Measurements from ENCODE around the gene DCPS. TPM values are rescaled to one million over a fixed set of nuclear protein-coding genes. Genes with fewer than 3 reads are reported as not detected.

Gene DCPS
- total and polyA plus RNA-seq, 8 donors = 1.8 to 60.3 (median 12.6) TPM

DNA sequence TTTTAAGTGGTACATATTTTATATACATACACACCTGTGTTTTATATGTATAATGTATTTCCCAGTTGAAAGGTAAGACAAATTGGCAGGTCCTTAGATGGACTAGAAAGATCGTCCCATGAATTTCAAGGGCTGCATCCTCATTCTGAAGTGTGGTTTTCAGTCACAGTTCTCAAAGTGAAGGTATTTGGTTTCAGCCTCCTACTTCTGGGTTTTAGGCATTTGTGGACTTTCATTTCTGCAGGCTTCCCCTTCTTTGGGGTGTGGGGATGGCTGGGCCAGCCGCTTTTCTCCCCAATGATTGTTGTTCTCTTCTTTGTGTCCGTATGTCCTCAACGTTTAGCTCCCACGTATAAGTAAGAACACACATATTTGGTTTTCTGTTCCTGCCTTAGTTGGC lies 10.0 kb downstream of the DCPS start:
- no peak overlapping the region for H3K4me3 ChIP-seq
- H3K4me1 ChIP-seq = peaks cover 17 to 56% (median 27%) of the 10 kb centered on the region in 4 donors
- no peak overlapping the region for H3K27ac ChIP-seq
- TF ChIP-seq EP300 (IDR thresholded peaks at IDR 0.05) = no peak
- TF ChIP-seq, protein P1, sequence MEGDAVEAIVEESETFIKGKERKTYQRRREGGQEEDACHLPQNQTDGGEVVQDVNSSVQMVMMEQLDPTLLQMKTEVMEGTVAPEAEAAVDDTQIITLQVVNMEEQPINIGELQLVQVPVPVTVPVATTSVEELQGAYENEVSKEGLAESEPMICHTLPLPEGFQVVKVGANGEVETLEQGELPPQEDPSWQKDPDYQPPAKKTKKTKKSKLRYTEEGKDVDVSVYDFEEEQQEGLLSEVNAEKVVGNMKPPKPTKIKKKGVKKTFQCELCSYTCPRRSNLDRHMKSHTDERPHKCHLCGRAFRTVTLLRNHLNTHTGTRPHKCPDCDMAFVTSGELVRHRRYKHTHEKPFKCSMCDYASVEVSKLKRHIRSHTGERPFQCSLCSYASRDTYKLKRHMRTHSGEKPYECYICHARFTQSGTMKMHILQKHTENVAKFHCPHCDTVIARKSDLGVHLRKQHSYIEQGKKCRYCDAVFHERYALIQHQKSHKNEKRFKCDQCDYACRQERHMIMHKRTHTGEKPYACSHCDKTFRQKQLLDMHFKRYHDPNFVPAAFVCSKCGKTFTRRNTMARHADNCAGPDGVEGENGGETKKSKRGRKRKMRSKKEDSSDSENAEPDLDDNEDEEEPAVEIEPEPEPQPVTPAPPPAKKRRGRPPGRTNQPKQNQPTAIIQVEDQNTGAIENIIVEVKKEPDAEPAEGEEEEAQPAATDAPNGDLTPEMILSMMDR (IDR thresholded peaks at IDR 0.05) = no peak
- no peak for TF ChIP-seq POLR2AphosphoS5 (IDR thresholded peaks at IDR 0.05)
- no peak for TF ChIP-seq POLR2A (IDR thresholded peaks at IDR 0.05)
- peaks cover 0 to 30% (median 23%) of the 10 kb centered on the region in 4 donors for H3K36me3 ChIP-seq
- H3K27me3 ChIP-seq = no peaks in the 10 kb centered on the region
- DNase-seq = no peak
- no peaks in the 10 kb centered on the region for H3K9me3 ChIP-seq
- intact Hi-C loops (cut with DNase I; ENCODE audit: low total_unique reads) = loop anchor here (5.0 to 10.0 kb wide), 2 partner anchors 101 to 163 kb away; no protein-coding TSS in a partner anchor
- 89 to 97% (median 91%) methylated on average over 5 of the region's 5 CpGs for WGBS, 5 donors

DNA sequence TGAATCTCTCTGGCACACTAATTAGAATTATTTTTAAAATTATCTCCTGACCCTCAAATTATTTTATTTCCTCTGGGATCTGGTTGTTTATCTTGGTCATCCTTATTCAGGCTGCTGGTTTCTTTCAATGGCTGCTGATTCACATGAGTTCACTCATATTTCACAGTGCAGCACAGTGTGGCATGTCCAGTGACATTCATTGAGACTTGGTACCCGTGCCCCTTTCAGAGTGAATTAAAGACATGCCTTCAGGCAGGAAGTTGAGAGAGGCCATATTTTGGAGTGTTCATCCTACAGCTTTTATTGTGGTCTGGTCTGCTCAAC lies 13.5 kb downstream of the DCPS start:
- 42 to 70% (median 55%) methylated on average over 1 of the region's 1 CpG for WGBS, 5 donors
- DNase-seq = no peak
- peak overlapping the region; percentile 7 to 81 (median 77) for H3K27ac ChIP-seq
- H3K9me3 ChIP-seq = no peaks in the 10 kb centered on the region
- H3K4me1 ChIP-seq = peaks cover 5 to 39% (median 24%) of the 10 kb centered on the region in 4 donors
- intact Hi-C loops (cut with DNase I; ENCODE audit: low total_unique reads) = loop anchor here (10.0 kb wide), 1 partner anchor 97 kb away; no protein-coding TSS in a partner anchor
- peaks cover 0 to 15% (median 9%) of the 10 kb centered on the region in 4 donors for H3K36me3 ChIP-seq
- TF ChIP-seq POLR2A (IDR thresholded peaks at IDR 0.05) (no peak), EP300 (IDR thresholded peaks at IDR 0.05) (no peak)
- H3K27me3 ChIP-seq = no peaks in the 10 kb centered on the region
- no peak overlapping the region for H3K4me3 ChIP-seq

DNA sequence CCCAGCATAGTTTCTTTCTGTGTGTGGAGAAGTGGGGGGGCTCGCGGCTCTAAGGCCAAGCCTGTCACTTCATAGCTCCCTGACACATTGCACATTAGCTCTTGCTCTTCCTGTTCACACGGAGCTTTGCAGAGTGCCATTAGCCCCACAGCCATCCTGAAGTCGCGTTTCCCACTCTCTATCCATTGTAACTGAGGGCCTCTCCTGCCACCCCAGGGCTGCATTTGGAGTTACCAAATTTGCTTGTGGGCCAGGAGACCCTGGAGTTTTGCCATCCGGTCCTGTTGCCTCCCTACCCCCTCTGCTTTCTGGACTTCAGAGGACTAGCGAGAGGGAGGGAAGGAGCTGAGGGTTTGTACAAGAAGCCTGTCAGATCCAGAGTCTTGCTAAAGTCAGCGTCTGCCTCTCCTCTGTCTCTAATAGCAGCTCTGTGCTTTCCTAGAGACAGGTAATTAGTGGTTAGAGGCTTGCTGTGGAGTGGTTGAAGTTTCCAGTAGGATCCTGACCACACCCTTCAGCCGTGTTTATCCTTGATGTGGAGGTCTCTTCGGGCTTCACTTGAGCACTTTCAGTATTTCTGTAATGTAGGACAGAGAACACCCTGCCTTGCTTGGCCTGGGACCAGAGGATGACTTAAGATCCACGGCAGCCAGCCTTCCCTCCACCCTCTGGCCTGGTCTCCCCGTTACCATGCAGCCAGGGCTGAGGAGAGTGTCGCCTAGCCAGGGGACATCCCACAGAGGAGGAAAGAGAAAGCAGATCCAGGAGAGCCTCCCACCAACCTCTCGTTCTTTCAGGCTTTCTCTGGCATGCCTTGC lies 14.1 kb downstream of the DCPS start:
- H3K9me3 ChIP-seq = no peaks in the 10 kb centered on the region
- peak overlapping the region in 3 of 4 donors; percentile 11 to 16 (median 15) for H3K4me3 ChIP-seq
- TF ChIP-seq EP300 (IDR thresholded peaks at IDR 0.05) = no peak
- TF ChIP-seq, protein P1 (IDR thresholded peaks at IDR 0.05) = no peak
- no peak for TF ChIP-seq POLR2AphosphoS5 (IDR thresholded peaks at IDR 0.05)
- TF ChIP-seq POLR2A (IDR thresholded peaks at IDR 0.05) = no peak
- peaks cover 5 to 33% (median 24%) of the 10 kb centered on the region in 4 donors for H3K4me1 ChIP-seq
- WGBS, 5 donors = 40 to 58% (median 49%) methylated on average over 12 to 14 of the region's 14 CpGs
- intact Hi-C loops (cut with DNase I; ENCODE audit: low total_unique reads) = loop anchor here (10.0 kb wide), 1 partner anchor 97 kb away; no protein-coding TSS in a partner anchor
- H3K27me3 ChIP-seq = no peaks in the 10 kb centered on the region
- peak in 1 of 2 donors; percentile 85 for DNase-seq
- H3K36me3 ChIP-seq = peaks cover 0 to 12% (median 9%) of the 10 kb centered on the region in 4 donors
- peak overlapping the region; percentile 7 to 81 (median 77) for H3K27ac ChIP-seq

DNA sequence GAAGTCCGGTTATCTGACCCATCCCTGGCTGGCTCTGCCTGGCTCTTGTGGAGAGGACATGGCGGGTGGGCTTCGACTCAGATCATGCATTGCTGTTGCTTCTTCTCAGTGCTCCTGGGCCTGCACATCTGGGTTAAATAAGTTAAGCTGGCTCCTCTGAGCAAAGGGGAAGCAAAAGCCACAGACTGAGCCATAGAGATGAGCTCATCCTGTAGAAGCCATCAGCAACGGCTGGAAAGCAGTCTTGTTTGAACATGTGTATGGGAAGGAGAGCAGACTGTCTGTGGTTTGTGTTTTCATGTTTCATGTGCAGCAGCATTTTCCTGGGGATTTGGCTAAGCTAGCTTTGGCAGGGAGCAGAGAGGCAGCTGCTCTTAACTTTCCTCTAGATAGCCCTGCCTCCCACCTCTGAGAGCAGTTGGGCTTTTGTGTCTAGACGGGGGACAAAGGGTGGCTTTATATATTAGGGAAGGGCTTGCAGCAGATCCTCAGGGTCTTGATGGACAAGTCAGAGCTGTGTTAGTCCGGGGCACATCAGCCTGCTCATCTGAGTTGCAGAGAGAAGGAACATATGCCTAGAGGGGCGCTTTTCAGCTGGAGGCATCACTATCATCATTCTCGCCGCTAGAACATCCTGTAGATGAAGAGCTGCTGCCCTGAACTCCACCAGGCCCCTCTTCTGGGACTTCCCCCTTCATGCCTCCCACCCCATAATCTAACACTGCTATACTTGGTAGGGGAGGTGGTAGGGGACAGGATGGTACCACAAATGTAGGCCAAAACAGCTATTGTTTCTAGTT lies 14.9 kb downstream of the DCPS start:
- Histone ChIP-seq H3K27ac (peak overlapping the region; percentile 7 to 81 (median 77)), H3K27me3 (no peaks in the 10 kb centered on the region), H3K4me1 (peaks cover 5 to 27% (median 24%) of the 10 kb centered on the region in 4 donors), H3K4me3 (peak overlapping the region in 3 of 4 donors; percentile 11 to 16 (median 15)), H3K36me3 (peaks cover 0 to 14% (median 9%) of the 10 kb centered on the region in 4 donors), H3K9me3 (no peaks in the 10 kb centered on the region)
- 43 to 67% (median 63%) methylated on average over 7 to 9 of the region's 9 CpGs for WGBS, 5 donors
- intact Hi-C loops (cut with DNase I; ENCODE audit: low total_unique reads) = loop anchor here (10.0 kb wide), 1 partner anchor 96 kb away; no protein-coding TSS in a partner anchor
- TF ChIP-seq, protein P1 (IDR thresholded peaks at IDR 0.05) = no peak
- TF ChIP-seq EP300 (IDR thresholded peaks at IDR 0.05) (no peak), POLR2AphosphoS5 (IDR thresholded peaks at IDR 0.05) (peak in 1 of 3 donors; percentile 37), POLR2A (IDR thresholded peaks at IDR 0.05) (no peak)
- DNase-seq = peak in 1 of 2 donors; percentile 89
